ENCODE data around the gene ST7. TPM values are rescaled to one million over a fixed set of nuclear protein-coding genes. Genes with fewer than 3 reads are reported as not detected.

The ST7 gene
- total RNA-seq, 1 experiment from 2014 or later = 38.2 TPM

- ChIA-PET POLR2A (no interaction called here), CTCF (no interaction called here)
- H3K4me3 ChIP-seq (ENCODE audit: low read depth, low read length) = no peak overlapping the region
- H3K27ac Mint-ChIP-seq (ENCODE audit: unreplicated experiment) = no peak overlapping the region
- no peaks in the 10 kb centered on the region for H3K9me3 ChIP-seq
- intact Hi-C loops (cut with micrococcal nuclease; ENCODE audit: unreplicated experiment) = no loop called here
- no peaks in the 10 kb centered on the region for H3K9me3 Mint-ChIP-seq (ENCODE audit: unreplicated experiment)
- no peaks in the 10 kb centered on the region for H3K27me3 Mint-ChIP-seq (ENCODE audit: insufficient read depth, unreplicated experiment)
- no peaks in the 10 kb centered on the region for H3K27me3 ChIP-seq (replicated peaks; ENCODE audit: control insufficient read depth, insufficient read depth, low read length)
- no peaks in the 10 kb centered on the region for H3K36me3 ChIP-seq (ENCODE audit: control insufficient read depth, insufficient read depth, low read length)
- no peaks in the 10 kb centered on the region for H3K36me3 Mint-ChIP-seq (ENCODE audit: insufficient read depth, unreplicated experiment)
- peaks cover 7% of the 10 kb centered on the region for H3K4me1 Mint-ChIP-seq (ENCODE audit: low read depth, unreplicated experiment)
- no TSS peak for BruUV-seq (replicated peaks)
- DNase-seq = no peak
- H3K4me1 ChIP-seq = peaks cover under 1% of the 10 kb centered on the region; the same call in 1 of the 2 replicates
- no peak for TF ChIP-seq CTCF (IDR thresholded peaks at IDR 0.05; ENCODE audit: insufficient read depth in 1 of 2, low read depth in 1 of 2, low read length in 1 of 2, severe bottlenecking in 1 of 2, unreplicated experiment in 1 of 2)
- no peak overlapping the region for H3K4me3 Mint-ChIP-seq (ENCODE audit: unreplicated experiment)
These were observed 129.3 kb downstream of the ST7 start for GRCh38 chr7:117082647-117083046.

GRCh38 chr7:117083648-117084047, 130.3 kb downstream of the ST7 start:
- H3K4me1 ChIP-seq = peaks cover 10% of the 10 kb centered on the region
- intact Hi-C loops (cut with micrococcal nuclease; ENCODE audit: unreplicated experiment) = no loop called here
- BruUV-seq (replicated peaks) = no TSS peak
- H3K4me1 Mint-ChIP-seq (ENCODE audit: low read depth, unreplicated experiment) = peaks cover 14% of the 10 kb centered on the region
- H3K9me3 ChIP-seq = no peaks in the 10 kb centered on the region
- H3K36me3 ChIP-seq (ENCODE audit: control insufficient read depth, insufficient read depth, low read length) = no peaks in the 10 kb centered on the region
- no peak overlapping the region for H3K4me3 Mint-ChIP-seq (ENCODE audit: unreplicated experiment)
- no peaks in the 10 kb centered on the region for H3K36me3 Mint-ChIP-seq (ENCODE audit: insufficient read depth, unreplicated experiment)
- DNase-seq = no peak
- ChIA-PET POLR2A (no interaction called here), CTCF (interaction anchor here (1.0 kb wide), 1 partner anchor 47 kb away, joined by 3 read pairs; no protein-coding TSS in a partner anchor)
- H3K9me3 Mint-ChIP-seq (ENCODE audit: unreplicated experiment) = no peaks in the 10 kb centered on the region
- no peak overlapping the region for H3K27ac Mint-ChIP-seq (ENCODE audit: unreplicated experiment)
- no peak overlapping the region for H3K4me3 ChIP-seq (ENCODE audit: low read depth, low read length)
- TF ChIP-seq CTCF (IDR thresholded peaks at IDR 0.05; ENCODE audit: insufficient read depth in 1 of 2, low read depth in 1 of 2, low read length in 1 of 2, severe bottlenecking in 1 of 2, unreplicated experiment in 1 of 2) = no peak
- H3K27me3 Mint-ChIP-seq (ENCODE audit: insufficient read depth, unreplicated experiment) = no peaks in the 10 kb centered on the region
- H3K27me3 ChIP-seq (replicated peaks; ENCODE audit: control insufficient read depth, insufficient read depth, low read length) = no peaks in the 10 kb centered on the region

GRCh38 chr7:117084286-117084685, 131.0 kb downstream of the ST7 start:
- intact Hi-C loops (cut with micrococcal nuclease; ENCODE audit: unreplicated experiment) = no loop called here
- TF ChIP-seq CTCF (IDR thresholded peaks at IDR 0.05; ENCODE audit: insufficient read depth in 1 of 2, low read depth in 1 of 2, low read length in 1 of 2, severe bottlenecking in 1 of 2, unreplicated experiment in 1 of 2) = no peak
- Histone ChIP-seq H3K4me3 (ENCODE audit: low read depth, low read length) (no peak overlapping the region), H3K36me3 (ENCODE audit: control insufficient read depth, insufficient read depth, low read length) (no peaks in the 10 kb centered on the region), H3K9me3 (no peaks in the 10 kb centered on the region), H3K4me1 (peaks cover 10% of the 10 kb centered on the region), H3K27me3 (replicated peaks; ENCODE audit: control insufficient read depth, insufficient read depth, low read length) (no peaks in the 10 kb centered on the region)
- Mint-ChIP-seq H3K4me1 (ENCODE audit: low read depth, unreplicated experiment) (peaks cover 14% of the 10 kb centered on the region), H3K27me3 (ENCODE audit: insufficient read depth, unreplicated experiment) (no peaks in the 10 kb centered on the region), H3K27ac (ENCODE audit: unreplicated experiment) (no peak overlapping the region), H3K9me3 (ENCODE audit: unreplicated experiment) (no peaks in the 10 kb centered on the region), H3K4me3 (ENCODE audit: unreplicated experiment) (no peak overlapping the region), H3K36me3 (ENCODE audit: insufficient read depth, unreplicated experiment) (no peaks in the 10 kb centered on the region)
- POLR2A ChIA-PET = no interaction called here
- DNase-seq = no peak
- CTCF ChIA-PET = interaction anchor here (1.0 kb wide), 1 partner anchor 46 kb away, joined by 3 read pairs; no protein-coding TSS in a partner anchor
- no TSS peak for BruUV-seq (replicated peaks)
